Retinal pigment epithelial cell (primary cell): ENCODE data around the gene SSB.
"Not testable (repeated sequence)": the region's sequence is repeated elsewhere in the genome, so short reads cannot be mapped to it uniquely, and the experiment has no call there.

Source experiments
- DNase-seq: peaks from one replicate; pipeline ENCODE4 v3.0.0-alpha.2; 2010; ENCODE audit warnings: low read depth
- H3K4me3 ChIP-seq: 2 replicates; pipeline ENCODE4 v1.5.1; 2011; ENCODE audit warnings: mild to moderate bottlenecking, low read length, control low read depth, moderate library complexity
- TF ChIP-seq, protein P1 (sequence below): conservative IDR thresholded peaks from 2 replicates; pipeline ENCODE4 v1.5.1; 2011; ENCODE audit warnings: low read depth, low read length, control low read depth, inconsistent platforms

SSB gene

DNA sequence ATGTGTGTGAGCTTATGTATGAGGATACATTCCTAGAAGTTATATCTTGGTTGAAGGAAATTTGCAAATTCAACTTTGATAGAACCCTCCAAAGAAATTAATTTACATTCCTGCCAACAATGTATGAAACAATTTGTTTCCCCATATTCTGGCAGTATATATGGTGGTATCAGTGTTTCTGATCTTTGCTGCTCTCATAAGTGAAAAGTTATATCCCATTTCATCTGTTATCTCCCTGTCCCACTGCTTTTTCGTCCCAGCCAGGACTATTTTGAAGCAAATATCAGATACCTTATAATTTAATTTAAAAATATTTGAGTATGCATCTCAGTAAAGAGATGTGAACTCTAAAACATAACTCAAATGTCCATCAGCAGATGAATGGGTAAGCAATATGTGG, 35.7 kb downstream of the SSB start:
- H3K4me3 ChIP-seq = no peak overlapping the region
- DNase-seq = no peak
- TF ChIP-seq, protein P1, sequence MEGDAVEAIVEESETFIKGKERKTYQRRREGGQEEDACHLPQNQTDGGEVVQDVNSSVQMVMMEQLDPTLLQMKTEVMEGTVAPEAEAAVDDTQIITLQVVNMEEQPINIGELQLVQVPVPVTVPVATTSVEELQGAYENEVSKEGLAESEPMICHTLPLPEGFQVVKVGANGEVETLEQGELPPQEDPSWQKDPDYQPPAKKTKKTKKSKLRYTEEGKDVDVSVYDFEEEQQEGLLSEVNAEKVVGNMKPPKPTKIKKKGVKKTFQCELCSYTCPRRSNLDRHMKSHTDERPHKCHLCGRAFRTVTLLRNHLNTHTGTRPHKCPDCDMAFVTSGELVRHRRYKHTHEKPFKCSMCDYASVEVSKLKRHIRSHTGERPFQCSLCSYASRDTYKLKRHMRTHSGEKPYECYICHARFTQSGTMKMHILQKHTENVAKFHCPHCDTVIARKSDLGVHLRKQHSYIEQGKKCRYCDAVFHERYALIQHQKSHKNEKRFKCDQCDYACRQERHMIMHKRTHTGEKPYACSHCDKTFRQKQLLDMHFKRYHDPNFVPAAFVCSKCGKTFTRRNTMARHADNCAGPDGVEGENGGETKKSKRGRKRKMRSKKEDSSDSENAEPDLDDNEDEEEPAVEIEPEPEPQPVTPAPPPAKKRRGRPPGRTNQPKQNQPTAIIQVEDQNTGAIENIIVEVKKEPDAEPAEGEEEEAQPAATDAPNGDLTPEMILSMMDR = no peak

DNA sequence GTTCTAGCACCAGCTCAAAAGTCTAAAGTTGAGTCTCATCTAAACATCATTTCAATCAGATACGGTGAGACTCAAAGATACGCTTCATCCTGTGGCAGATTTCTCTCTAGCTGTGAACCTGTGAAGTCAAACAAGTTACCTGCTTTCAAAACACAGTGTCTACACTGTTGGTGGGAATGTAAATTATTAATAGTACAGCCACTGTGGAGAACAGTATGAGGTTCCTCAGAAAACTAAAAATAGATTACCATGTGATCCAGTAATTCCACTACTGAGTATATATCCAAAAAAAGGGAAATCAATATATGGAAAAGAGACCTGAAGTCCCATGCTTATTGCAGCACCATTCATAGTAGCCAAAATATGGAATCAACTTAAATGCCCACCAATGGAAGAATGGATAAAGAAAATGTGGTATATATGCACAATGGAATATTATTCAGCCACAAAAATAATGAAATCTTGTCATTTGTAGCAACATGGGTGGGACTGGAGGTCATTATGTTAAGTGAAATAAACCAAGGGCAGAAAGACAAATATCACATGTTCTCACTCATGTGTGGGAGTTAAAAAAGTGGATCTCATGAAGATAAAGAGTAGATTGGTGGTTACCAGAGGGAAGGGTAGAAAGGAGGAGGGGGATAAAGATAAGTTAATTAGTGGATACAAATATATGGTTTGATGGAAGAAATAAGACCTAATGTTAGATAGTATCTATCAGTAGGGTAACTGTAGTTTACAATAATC, 40.2 kb downstream of the SSB start:
- TF ChIP-seq, protein P1 = no peak
- no peak overlapping the region for H3K4me3 ChIP-seq
- DNase-seq = no peak

DNA sequence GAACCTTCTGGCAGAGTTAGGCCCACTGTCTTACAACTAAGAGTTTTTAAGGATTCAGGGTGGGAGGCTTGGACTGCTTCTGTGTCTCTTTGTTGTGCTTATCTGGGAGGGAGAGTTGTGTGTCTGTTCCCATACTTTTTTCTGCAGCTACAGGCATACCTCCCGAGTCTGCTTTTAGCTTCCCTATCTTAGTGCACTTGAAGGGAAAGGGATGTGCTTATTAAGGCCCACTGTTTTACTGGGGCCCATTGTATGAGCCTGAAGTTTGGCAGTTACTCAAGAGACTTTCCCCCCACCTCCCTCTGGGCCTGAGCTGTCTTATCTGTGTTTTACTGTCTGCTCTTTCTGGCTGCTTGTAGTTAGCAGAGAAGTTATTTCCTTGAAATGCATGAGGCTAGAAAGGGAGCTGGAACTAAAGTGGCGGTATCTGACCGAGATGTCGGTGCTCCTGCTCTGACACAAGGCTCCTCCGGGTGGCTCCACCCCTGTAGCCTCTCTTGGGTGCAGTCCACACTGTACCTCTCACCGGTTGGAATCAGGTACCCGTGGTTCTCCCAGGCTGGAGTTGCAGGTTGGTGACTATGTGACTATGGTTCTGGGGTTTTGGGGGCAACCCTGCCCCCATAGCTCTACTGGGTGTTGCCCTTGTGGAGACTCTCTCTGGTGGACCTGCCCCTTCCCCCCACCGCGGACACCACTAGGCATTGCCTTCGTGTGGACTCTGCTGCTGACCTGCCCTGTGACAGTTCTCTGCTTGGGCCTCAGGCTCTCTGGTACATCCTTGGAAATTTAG, 41.5 kb downstream of the SSB start:
- no peak overlapping the region for H3K4me3 ChIP-seq
- TF ChIP-seq, protein P1 = no peak
- no peak for DNase-seq

DNA sequence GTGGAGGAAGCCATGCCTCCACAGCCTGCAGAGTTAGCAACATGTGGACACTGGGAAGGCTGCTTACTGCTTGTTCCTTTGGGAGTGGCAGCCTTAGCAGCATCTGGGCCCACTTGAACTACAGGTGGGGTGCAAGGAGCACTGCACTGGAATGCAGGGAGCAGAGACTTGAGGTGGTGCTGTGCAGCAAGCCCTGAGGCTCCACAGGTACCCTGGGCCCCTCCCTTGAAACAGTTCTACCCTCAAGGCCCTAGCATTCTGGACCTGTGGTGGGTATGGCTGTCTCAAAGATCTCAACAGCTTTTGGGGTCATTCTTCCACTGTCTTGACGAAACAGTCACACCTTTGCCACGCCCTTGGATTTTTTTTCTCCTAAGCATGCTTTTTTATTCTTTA, 42.1 kb downstream of the SSB start:
- no peak overlapping the region for H3K4me3 ChIP-seq
- TF ChIP-seq, protein P1 = no peak
- DNase-seq = no peak

DNA sequence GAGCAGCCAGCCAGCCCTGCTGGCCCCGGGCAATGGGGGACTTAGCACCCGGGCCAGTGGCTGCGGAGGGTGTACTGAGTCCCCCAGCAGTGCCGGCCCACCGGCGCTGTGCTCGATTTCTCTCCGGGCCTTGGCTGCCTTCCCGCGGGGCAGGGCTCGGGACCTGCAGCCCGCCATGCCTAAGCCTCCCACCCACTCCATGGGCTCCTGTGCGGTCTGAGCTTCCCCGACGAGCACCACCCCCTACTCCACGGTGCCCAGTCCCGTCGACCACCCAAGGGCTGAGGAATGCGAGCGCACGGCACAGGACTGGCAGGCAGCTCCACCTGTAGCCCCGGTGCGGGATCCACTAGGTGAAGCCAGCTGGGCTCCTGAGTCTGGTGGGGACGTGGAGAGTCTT, 43.0 kb downstream of the SSB start:
- not testable (repeated sequence) for DNase-seq

DNA sequence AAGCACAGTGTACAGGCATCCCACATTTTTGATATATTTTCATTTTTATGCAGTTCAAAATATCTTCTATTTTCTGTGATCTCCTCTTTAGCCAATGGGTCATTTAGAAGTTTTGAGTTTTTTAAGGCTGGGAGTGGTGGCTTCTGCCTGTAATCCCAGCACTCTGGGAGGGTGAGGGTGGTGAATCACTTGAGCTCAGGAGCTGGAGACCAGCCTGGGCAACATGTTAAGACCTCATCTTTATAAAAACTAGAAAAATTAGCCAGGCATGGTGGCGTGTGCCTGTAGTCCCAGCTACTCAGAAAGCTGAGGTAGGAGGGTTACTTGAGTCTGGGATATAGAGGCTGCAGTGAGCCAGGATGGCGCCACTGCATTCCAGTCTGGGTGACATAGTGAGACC, 46.3 kb downstream of the SSB start:
- H3K4me3 ChIP-seq = no peak overlapping the region
- TF ChIP-seq, protein P1 = no peak
- DNase-seq = no peak

More for the DNA sequence above, 43.0 kb downstream of the SSB start:
- H3K4me3 ChIP-seq = not testable (repeated sequence)

DNA sequence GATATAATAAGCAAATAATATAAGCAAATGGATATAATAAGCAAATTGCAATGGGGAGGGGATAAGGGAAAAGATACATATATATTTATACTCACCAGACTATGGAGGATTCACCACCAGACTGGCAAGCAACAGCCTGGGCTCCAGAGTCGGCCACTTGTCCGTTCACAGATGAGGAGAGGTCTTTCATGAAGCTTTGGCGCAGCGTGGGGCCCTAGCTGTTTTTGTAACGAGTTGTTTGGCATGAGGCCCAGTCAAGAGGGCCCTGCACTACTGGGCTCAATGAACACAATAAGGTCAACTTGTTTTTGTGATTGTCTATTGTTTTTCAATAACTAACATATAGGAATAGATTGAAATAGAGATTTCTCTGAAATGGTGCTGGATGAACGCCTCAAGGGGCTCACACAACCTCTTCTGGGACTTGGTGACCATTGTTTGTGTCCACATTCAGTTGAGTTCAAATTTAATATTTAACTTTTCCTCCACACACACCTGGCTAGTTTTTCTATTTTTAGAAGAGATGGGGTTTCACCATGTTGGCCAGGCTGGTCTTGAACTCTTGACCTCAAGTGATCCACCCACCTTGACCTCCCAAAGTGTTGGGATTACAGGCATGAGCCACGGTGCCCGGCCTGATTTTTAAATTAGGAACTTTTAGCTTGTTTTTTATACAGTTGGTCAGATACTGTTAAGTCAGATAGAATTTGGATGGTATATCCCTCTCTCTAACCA, 50.5 kb downstream of the SSB start:
- not testable (repeated sequence) for H3K4me3 ChIP-seq

GRCh38 chr2:169849710-169850109, 51.0 kb downstream of the SSB start:
- DNase-seq = no peak
- TF ChIP-seq, protein P1 = no peak
- no peak overlapping the region for H3K4me3 ChIP-seq

More for the DNA sequence above, 50.5 kb downstream of the SSB start:
- DNase-seq = not testable (repeated sequence)
